CD4-positive, alpha-beta T cell treated with Interleukin-15 for 4 hours (primary cell): ENCODE measurements around the gene MAP4K1.

Experiments
- DNase-seq: peaks from one replicate; pipeline ENCODE4 v3.0.0-alpha.2; 2020; ENCODE audit warnings: low spot score

MAP4K1 gene

GRCh38 chr19:38617764-38618589 is at the start of gene MAP4K1:
MAP4K1 (minus strand) TSS chr19:38617953; CDS start chr19:38617895, 58 bp downstream.
- peak; percentile 59 for DNase-seq

- peak; percentile 63 for DNase-seq
Observed at GRCh38 chr19:38666663-38667511, 49.1 kb upstream of the MAP4K1 start.

GRCh38 chr19:38665950-38666662 is 48.4 kb upstream of the MAP4K1 start:
- DNase-seq = no peak

GRCh38 chr19:38665219-38665931 is 47.6 kb upstream of the MAP4K1 start:
- no peak for DNase-seq

GRCh38 chr19:38664503-38665211 is 46.9 kb upstream of the MAP4K1 start:
- DNase-seq = no peak

GRCh38 chr19:38663957-38664502 is 46.3 kb upstream of the MAP4K1 start:
- no peak for DNase-seq

- no peak for DNase-seq
Observed at GRCh38 chr19:38663156-38663651, 45.5 kb upstream of the MAP4K1 start.

- DNase-seq = no peak
Observed at GRCh38 chr19:38662537-38663155, 44.9 kb upstream of the MAP4K1 start.

- DNase-seq = no peak
Observed at GRCh38 chr19:38661996-38662395, 44.2 kb upstream of the MAP4K1 start.

GRCh38 chr19:38661136-38661535 is 43.4 kb upstream of the MAP4K1 start:
- no peak for DNase-seq

- no peak for DNase-seq
Observed at GRCh38 chr19:38660724-38661123, 43.0 kb upstream of the MAP4K1 start.

- no peak for DNase-seq
Observed at GRCh38 chr19:38658462-38659306, 40.9 kb upstream of the MAP4K1 start.

- peak; percentile 72 for DNase-seq
Observed at GRCh38 chr19:38657633-38658222, 40.0 kb upstream of the MAP4K1 start.

GRCh38 chr19:38656171-38656981 is 38.6 kb upstream of the MAP4K1 start:
- peak; percentile 70 for DNase-seq

GRCh38 chr19:38655148-38655824 is 37.5 kb upstream of the MAP4K1 start:
- peak; percentile 78 for DNase-seq

- DNase-seq = no peak
Observed at GRCh38 chr19:38654628-38655055, 36.9 kb upstream of the MAP4K1 start.

- no peak for DNase-seq
Observed at GRCh38 chr19:38653028-38653571, 35.3 kb upstream of the MAP4K1 start.
